Natural killer cell treated with Interleukin-12 subunit alpha and Interleukin-12 subunit beta and Interleukin-15 and Interleukin-18, amount 100 ng/mL, for 72 hours (primary cell): Measurements from ENCODE around the gene DHX57. TPM values are rescaled to one million over a fixed set of nuclear protein-coding genes. Genes with fewer than 3 reads are reported as not detected.

Experiments used
- ATAC-seq, 2 donors: fragments of 150-1000 bp; cut with Tn5 transposase in 1 of 2; sonication (Bioruptor Pico), chemical (Tn5 transposase) in 1 of 2; 2 replicates each; pipeline ENCODE4 v1.10.0; 2021
- DNase-seq: peaks from one replicate; pipeline ENCODE4 v3.0.0; 2022; ENCODE audit warnings: low spot score
- H3K27ac Mint-ChIP-seq, 2 donors: 1 replicate in 1 of 2; 2 replicates in 1 of 2; pipeline ENCODE4 v1.8.0; 2022; ENCODE audit warnings: mixed read lengths in 2 of 2, mild to moderate bottlenecking in 1 of 2, moderate library complexity in 1 of 2
- H3K27me3 Mint-ChIP-seq, 2 donors: 1 replicate in 1 of 2; 2 replicates in 1 of 2; pipeline ENCODE4 v1.8.0; 2022; ENCODE audit warnings: mixed read lengths in 2 of 2
- H3K36me3 Mint-ChIP-seq: one replicate; pipeline ENCODE4 v1.8.0; 2022; ENCODE audit warnings: mixed read lengths
- H3K4me1 Mint-ChIP-seq, 2 donors: 1 replicate in 1 of 2; 2 replicates in 1 of 2; pipeline ENCODE4 v1.8.0; 2022; ENCODE audit warnings: low read depth in 2 of 2, mixed read lengths in 2 of 2, mild to moderate bottlenecking in 1 of 2
- H3K4me3 Mint-ChIP-seq: one replicate; pipeline ENCODE4 v1.8.0; 2022; ENCODE audit warnings: mixed read lengths
- H3K9me3 Mint-ChIP-seq: 2 replicates; pipeline ENCODE4 v1.8.0; 2022; ENCODE audit warnings: mixed read lengths
- total RNA-seq, 2 donors: library from RNA; stranded (reverse); gene quantifications; one replicate each; pipeline ENCODE4 v1.2.3, GENCODE V29; 2022

Gene DHX57
- 10 to 100 TPM; 17.5 to 37.7 TPM for total RNA-seq

GRCh38 chr2:38875576-38876367 lies at the start of gene DHX57, which contains the start of gene MORN2:
TSS of gene DHX57 (minus strand) at chr2:38875934. CDS start at chr2:38868405, 7,529 bp downstream.
TSS of gene MORN2 (plus strand) at chr2:38875976.
- DNase-seq (peak; percentile 87), ATAC-seq (peak; percentile 99)
- H3K36me3 Mint-ChIP-seq, result peaks cover 5% of the 10 kb centered on the region
- no peaks in the 10 kb centered on the region for H3K27me3 Mint-ChIP-seq
- H3K4me3 Mint-ChIP-seq, result peak within 1 kb of the TSS; percentile 96
- H3K27ac Mint-ChIP-seq, result peak within 1 kb of the TSS; percentile 74 to 96
- peaks cover 18 to 20% of the 10 kb centered on the region in 2 donors for H3K4me1 Mint-ChIP-seq
- H3K9me3 Mint-ChIP-seq, result no peaks in the 10 kb centered on the region

GRCh38 chr2:38922902-38923301 lies 47.2 kb upstream of the DHX57 start:
- Mint-ChIP-seq H3K4me3 (no peak overlapping the region), H3K4me1 (no peaks in the 10 kb centered on the region)
- DNase-seq, result no peak

GRCh38 chr2:38922389-38922788 lies 46.7 kb upstream of the DHX57 start:
- DNase-seq (no peak), ATAC-seq (no peak)
- peaks cover 15 to 19% of the 10 kb centered on the region in 2 donors for H3K27me3 Mint-ChIP-seq
- H3K4me1 Mint-ChIP-seq, result no peaks in the 10 kb centered on the region
- H3K4me3 Mint-ChIP-seq, result no peak overlapping the region
- no peaks in the 10 kb centered on the region for H3K9me3 Mint-ChIP-seq
- no peaks in the 10 kb centered on the region for H3K36me3 Mint-ChIP-seq
- no peak overlapping the region for H3K27ac Mint-ChIP-seq

More at GRCh38 chr2:38922902-38923301, 47.2 kb upstream of the DHX57 start:
- H3K36me3 Mint-ChIP-seq, result no peaks in the 10 kb centered on the region
- peaks cover 15 to 19% of the 10 kb centered on the region in 2 donors for H3K27me3 Mint-ChIP-seq
- H3K9me3 Mint-ChIP-seq, result no peaks in the 10 kb centered on the region
- no peak for ATAC-seq
- H3K27ac Mint-ChIP-seq, result no peak overlapping the region

GRCh38 chr2:38912619-38913018 lies 36.9 kb upstream of the DHX57 start:
- H3K27ac Mint-ChIP-seq, result no peak overlapping the region
- no peak for ATAC-seq
- H3K4me3 Mint-ChIP-seq, result no peak overlapping the region
- DNase-seq, result no peak
- peaks cover 6 to 14% of the 10 kb centered on the region in 2 donors for H3K4me1 Mint-ChIP-seq
- peaks cover 0 to 3% of the 10 kb centered on the region in 2 donors for H3K27me3 Mint-ChIP-seq
- H3K36me3 Mint-ChIP-seq, result no peaks in the 10 kb centered on the region
- no peaks in the 10 kb centered on the region for H3K9me3 Mint-ChIP-seq

GRCh38 chr2:38911191-38911590 lies 35.5 kb upstream of the DHX57 start:
- DNase-seq, result no peak
- Mint-ChIP-seq H3K27me3 (peaks cover 0 to 3% of the 10 kb centered on the region in 2 donors), H3K4me1 (peaks cover 6 to 16% of the 10 kb centered on the region in 2 donors), H3K9me3 (no peaks in the 10 kb centered on the region), H3K4me3 (no peak overlapping the region), H3K27ac (no peak overlapping the region), H3K36me3 (no peaks in the 10 kb centered on the region)
- no peak for ATAC-seq

- H3K27me3 Mint-ChIP-seq, result peaks cover 0 to 3% of the 10 kb centered on the region in 2 donors
- no peak overlapping the region for H3K27ac Mint-ChIP-seq
- DNase-seq, result no peak
- H3K9me3 Mint-ChIP-seq, result no peaks in the 10 kb centered on the region
- H3K4me3 Mint-ChIP-seq, result no peak overlapping the region
- peaks cover 6 to 16% of the 10 kb centered on the region in 2 donors for H3K4me1 Mint-ChIP-seq
- ATAC-seq, result no peak
- H3K36me3 Mint-ChIP-seq, result no peaks in the 10 kb centered on the region
Measured at GRCh38 chr2:38909872-38910271, 34.1 kb upstream of the DHX57 start.

- peak overlapping the region in 1 of 2 donors; percentile 63 for H3K27ac Mint-ChIP-seq
- H3K4me1 Mint-ChIP-seq, result peaks cover 6 to 16% of the 10 kb centered on the region in 2 donors
- H3K4me3 Mint-ChIP-seq, result peak overlapping the region; percentile 63
- peaks cover 0 to 6% of the 10 kb centered on the region in 2 donors for H3K27me3 Mint-ChIP-seq
- H3K36me3 Mint-ChIP-seq, result no peaks in the 10 kb centered on the region
- ATAC-seq (peak; percentile 73 to 89), DNase-seq (no peak)
- H3K9me3 Mint-ChIP-seq, result no peaks in the 10 kb centered on the region
Measured at GRCh38 chr2:38907743-38908562, 32.2 kb upstream of the DHX57 start.

GRCh38 chr2:38907242-38907641 lies 31.5 kb upstream of the DHX57 start:
- peaks cover 6 to 16% of the 10 kb centered on the region in 2 donors for H3K4me1 Mint-ChIP-seq
- no peaks in the 10 kb centered on the region for H3K36me3 Mint-ChIP-seq
- ATAC-seq (no peak), DNase-seq (no peak)
- H3K4me3 Mint-ChIP-seq, result no peak overlapping the region
- H3K9me3 Mint-ChIP-seq, result no peaks in the 10 kb centered on the region
- H3K27me3 Mint-ChIP-seq, result peaks cover 0 to 6% of the 10 kb centered on the region in 2 donors
- peak overlapping the region in 1 of 2 donors; percentile 63 for H3K27ac Mint-ChIP-seq

- no peak overlapping the region for H3K4me3 Mint-ChIP-seq
- H3K36me3 Mint-ChIP-seq, result no peaks in the 10 kb centered on the region
- peaks cover 0 to 7% of the 10 kb centered on the region in 2 donors for H3K27me3 Mint-ChIP-seq
- peaks cover 6 to 16% of the 10 kb centered on the region in 2 donors for H3K4me1 Mint-ChIP-seq
- H3K27ac Mint-ChIP-seq, result no peak overlapping the region
- no peaks in the 10 kb centered on the region for H3K9me3 Mint-ChIP-seq
- DNase-seq, result no peak
- no peak for ATAC-seq
Measured at GRCh38 chr2:38905251-38905650, 29.5 kb upstream of the DHX57 start.

GRCh38 chr2:38900726-38901125 lies 25.0 kb upstream of the DHX57 start:
- peaks cover 0 to 16% of the 10 kb centered on the region in 2 donors for H3K27me3 Mint-ChIP-seq
- no peaks in the 10 kb centered on the region for H3K4me1 Mint-ChIP-seq
- DNase-seq (no peak), ATAC-seq (no peak)
- no peaks in the 10 kb centered on the region for H3K9me3 Mint-ChIP-seq
- H3K4me3 Mint-ChIP-seq, result no peak overlapping the region
- no peaks in the 10 kb centered on the region for H3K36me3 Mint-ChIP-seq
- H3K27ac Mint-ChIP-seq, result no peak overlapping the region

GRCh38 chr2:38898256-38898655 lies 22.5 kb upstream of the DHX57 start:
- Mint-ChIP-seq H3K4me3 (no peak overlapping the region), H3K27ac (no peak overlapping the region), H3K27me3 (peaks cover 0 to 13% of the 10 kb centered on the region in 2 donors), H3K9me3 (no peaks in the 10 kb centered on the region), H3K36me3 (no peaks in the 10 kb centered on the region), H3K4me1 (no peaks in the 10 kb centered on the region)
- DNase-seq (no peak), ATAC-seq (no peak)

- Mint-ChIP-seq H3K27me3 (peaks cover 0 to 7% of the 10 kb centered on the region in 2 donors), H3K36me3 (no peaks in the 10 kb centered on the region), H3K27ac (no peak overlapping the region), H3K4me1 (no peaks in the 10 kb centered on the region), H3K9me3 (no peaks in the 10 kb centered on the region), H3K4me3 (no peak overlapping the region)
- ATAC-seq (no peak), DNase-seq (no peak)
Measured at GRCh38 chr2:38892819-38893218, 17.1 kb upstream of the DHX57 start.

- H3K9me3 Mint-ChIP-seq, result no peaks in the 10 kb centered on the region
- H3K27ac Mint-ChIP-seq, result no peak within 1 kb of the TSS
- no peak for ATAC-seq
- H3K36me3 Mint-ChIP-seq, result no peaks in the 10 kb centered on the region
- no peaks in the 10 kb centered on the region for H3K4me1 Mint-ChIP-seq
- no peak for DNase-seq
- no peak within 1 kb of the TSS for H3K4me3 Mint-ChIP-seq
- H3K27me3 Mint-ChIP-seq, result peaks cover 0 to 4% of the 10 kb centered on the region in 2 donors
Measured at GRCh38 chr2:38889575-38889974, 13.8 kb upstream of the DHX57 start, which contains the start of gene ARHGEF33. TSS of gene ARHGEF33 (plus strand) at chr2:38889875. CDS start at chr2:38919448, 29,573 bp downstream.

- Mint-ChIP-seq H3K4me3 (no peak overlapping the region), H3K36me3 (no peaks in the 10 kb centered on the region), H3K4me1 (no peaks in the 10 kb centered on the region), H3K9me3 (no peaks in the 10 kb centered on the region), H3K27ac (no peak overlapping the region), H3K27me3 (peaks cover 0 to 4% of the 10 kb centered on the region in 2 donors)
- ATAC-seq (no peak), DNase-seq (no peak)
Measured at GRCh38 chr2:38889045-38889444, 13.3 kb upstream of the DHX57 start.
